ENCODE data around the gene YBEY.

The YBEY gene

GRCh38 chr21:46326110-46326703 is 40.1 kb downstream of the YBEY start:
- no peak for DNase-seq
- Histone ChIP-seq H3K9ac (ENCODE audit: low read length) (peak overlapping the region; percentile 86), H3K4me2 (ENCODE audit: low read length, poor library complexity, severe bottlenecking) (no peak overlapping the region), H2BK12ac (ENCODE audit: low read length in 2 of 2) (no peak overlapping the region), H3K23ac (ENCODE audit: low read length in 2 of 2) (no peak overlapping the region), H3K4ac (ENCODE audit: low read depth in 1 of 2, low read length in 2 of 2) (peak overlapping the region in 1 of 2 experiments; percentile 56), H4K91ac (ENCODE audit: low read length) (no peak overlapping the region), H3K79me1 (replicated peaks; ENCODE audit: low read length, poor library complexity, severe bottlenecking) (peaks cover 26% of the 10 kb centered on the region), H3K4me1 (ENCODE audit: control insufficient read depth, insufficient read depth, low read depth, low read length) (peaks cover 11% of the 10 kb centered on the region), H2BK15ac (ENCODE audit: low read depth, poor library complexity, severe bottlenecking) (no peak overlapping the region), H2BK5ac (ENCODE audit: low read depth, low read length, poor library complexity, severe bottlenecking) (no peak overlapping the region), H3K9me3 (ENCODE audit: control insufficient read depth, low read length) (no peaks in the 10 kb centered on the region), H3K14ac (ENCODE audit: low read length in 2 of 2) (no peak overlapping the region), H3K27me3 (ENCODE audit: control insufficient read depth in 1 of 2, insufficient read depth in 1 of 2, low read length in 2 of 2) (no peaks in the 10 kb centered on the region), H3K27ac (ENCODE audit: low read length, poor library complexity, severe bottlenecking) (no peak overlapping the region), H4K8ac (ENCODE audit: low read length) (no peak overlapping the region), H3K18ac (ENCODE audit: low read depth in 1 of 2, low read length in 2 of 2) (no peak overlapping the region), H2BK120ac (ENCODE audit: low read depth, low read length) (no peak overlapping the region), H3K36me3 (ENCODE audit: control insufficient read depth in 1 of 2, insufficient read depth in 2 of 2, low read depth in 1 of 2, low read length in 2 of 2) (peaks cover 14 to 38% of the 10 kb centered on the region in 2 experiments), H2AK5ac (ENCODE audit: low read length, severe bottlenecking) (no peak overlapping the region), H2AFZ (ENCODE audit: low read depth, low read length) (no peak overlapping the region), H3K4me3 (ENCODE audit: insufficient read depth in 1 of 2, low read depth in 1 of 2, low read length in 2 of 2) (peak overlapping the region in 1 of 2 experiments; percentile 80)
- WGBS: 93% methylated on average over 15 of the region's 15 CpGs

GRCh38 chr21:46327711-46328110 is 41.6 kb downstream of the YBEY start:
- Histone ChIP-seq H3K4me3 (ENCODE audit: insufficient read depth in 1 of 2, low read depth in 1 of 2, low read length in 2 of 2) (no peak overlapping the region), H3K4ac (ENCODE audit: low read depth in 1 of 2, low read length in 2 of 2) (no peak overlapping the region), H3K4me2 (ENCODE audit: low read length, poor library complexity, severe bottlenecking) (no peak overlapping the region), H3K36me3 (ENCODE audit: control insufficient read depth in 1 of 2, insufficient read depth in 2 of 2, low read depth in 1 of 2, low read length in 2 of 2) (peaks cover 16 to 45% of the 10 kb centered on the region in 2 experiments), H2AK5ac (ENCODE audit: low read length, severe bottlenecking) (no peak overlapping the region), H2BK12ac (ENCODE audit: low read length in 2 of 2) (no peak overlapping the region), H3K79me1 (replicated peaks; ENCODE audit: low read length, poor library complexity, severe bottlenecking) (peaks cover 31% of the 10 kb centered on the region), H3K23ac (ENCODE audit: low read length in 2 of 2) (no peak overlapping the region), H3K9me3 (ENCODE audit: control insufficient read depth, low read length) (no peaks in the 10 kb centered on the region), H2BK120ac (ENCODE audit: low read depth, low read length) (no peak overlapping the region), H3K18ac (ENCODE audit: low read depth in 1 of 2, low read length in 2 of 2) (no peak overlapping the region), H3K27ac (ENCODE audit: low read length, poor library complexity, severe bottlenecking) (no peak overlapping the region), H3K27me3 (ENCODE audit: control insufficient read depth in 1 of 2, insufficient read depth in 1 of 2, low read length in 2 of 2) (no peaks in the 10 kb centered on the region), H2BK15ac (ENCODE audit: low read depth, poor library complexity, severe bottlenecking) (no peak overlapping the region), H2BK5ac (ENCODE audit: low read depth, low read length, poor library complexity, severe bottlenecking) (no peak overlapping the region), H3K4me1 (ENCODE audit: control insufficient read depth, insufficient read depth, low read depth, low read length) (peaks cover 5% of the 10 kb centered on the region), H3K14ac (ENCODE audit: low read length in 2 of 2) (no peak overlapping the region), H3K9ac (ENCODE audit: low read length) (no peak overlapping the region), H4K91ac (ENCODE audit: low read length) (no peak overlapping the region), H4K8ac (ENCODE audit: low read length) (no peak overlapping the region), H2AFZ (ENCODE audit: low read depth, low read length) (no peak overlapping the region)
- DNase-seq: no peak
- 96% methylated on average over 4 of the region's 4 CpGs for WGBS

DNA sequence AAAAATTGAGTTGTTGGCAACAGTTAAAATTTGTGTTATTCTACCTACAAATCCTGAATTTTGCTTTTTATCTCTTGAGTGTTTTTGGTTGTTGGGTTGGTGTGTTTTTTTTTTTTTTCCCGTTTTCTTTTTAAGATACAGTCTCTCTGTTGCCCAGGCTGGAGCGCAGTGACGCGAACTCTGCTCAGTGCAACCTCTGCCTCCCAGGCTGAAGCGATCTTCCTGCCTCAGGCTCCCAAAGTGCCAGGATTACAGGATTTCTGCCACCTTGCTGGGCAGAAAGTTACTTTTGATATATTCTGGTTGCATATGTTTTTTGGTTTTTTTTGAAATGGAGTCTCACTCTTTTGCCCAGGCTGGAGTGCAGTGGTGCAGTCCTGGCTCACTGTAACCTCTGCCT is 42.0 kb downstream of the YBEY start:
- no peaks in the 10 kb centered on the region for H3K27me3 ChIP-seq (ENCODE audit: control insufficient read depth in 1 of 2, insufficient read depth in 1 of 2, low read length in 2 of 2)
- no peak overlapping the region for H3K23ac ChIP-seq (ENCODE audit: low read length in 2 of 2)
- no peak for DNase-seq
- no peak overlapping the region for H3K4me2 ChIP-seq (ENCODE audit: low read length, poor library complexity, severe bottlenecking)
- H3K4ac ChIP-seq (ENCODE audit: low read depth in 1 of 2, low read length in 2 of 2): no peak overlapping the region
- H2BK15ac ChIP-seq (ENCODE audit: low read depth, poor library complexity, severe bottlenecking): no peak overlapping the region
- no peak overlapping the region for H3K27ac ChIP-seq (ENCODE audit: low read length, poor library complexity, severe bottlenecking)
- H4K8ac ChIP-seq (ENCODE audit: low read length): no peak overlapping the region
- H2BK5ac ChIP-seq (ENCODE audit: low read depth, low read length, poor library complexity, severe bottlenecking): no peak overlapping the region
- no peak overlapping the region for H2BK12ac ChIP-seq (ENCODE audit: low read length in 2 of 2)
- no peaks in the 10 kb centered on the region for H3K9me3 ChIP-seq (ENCODE audit: control insufficient read depth, low read length)
- peaks cover 16 to 45% of the 10 kb centered on the region in 2 experiments for H3K36me3 ChIP-seq (ENCODE audit: control insufficient read depth in 1 of 2, insufficient read depth in 2 of 2, low read depth in 1 of 2, low read length in 2 of 2)
- no peak overlapping the region for H2AK5ac ChIP-seq (ENCODE audit: low read length, severe bottlenecking)
- WGBS: 80% methylated on average over 5 of the region's 5 CpGs
- H3K4me1 ChIP-seq (ENCODE audit: control insufficient read depth, insufficient read depth, low read depth, low read length): peaks cover 4% of the 10 kb centered on the region
- H3K9ac ChIP-seq (ENCODE audit: low read length): no peak overlapping the region
- no peak overlapping the region for H2BK120ac ChIP-seq (ENCODE audit: low read depth, low read length)
- no peak overlapping the region for H3K18ac ChIP-seq (ENCODE audit: low read depth in 1 of 2, low read length in 2 of 2)
- no peak overlapping the region for H4K91ac ChIP-seq (ENCODE audit: low read length)
- no peak overlapping the region for H3K14ac ChIP-seq (ENCODE audit: low read length in 2 of 2)
- H3K79me1 ChIP-seq (replicated peaks; ENCODE audit: low read length, poor library complexity, severe bottlenecking): peaks cover 31% of the 10 kb centered on the region
- H3K4me3 ChIP-seq (ENCODE audit: insufficient read depth in 1 of 2, low read depth in 1 of 2, low read length in 2 of 2): no peak overlapping the region
- H2AFZ ChIP-seq (ENCODE audit: low read depth, low read length): no peak overlapping the region

- Histone ChIP-seq H3K14ac (ENCODE audit: low read length in 2 of 2) (no peak overlapping the region), H3K79me1 (replicated peaks; ENCODE audit: low read length, poor library complexity, severe bottlenecking) (peaks cover 32% of the 10 kb centered on the region), H3K4ac (ENCODE audit: low read depth in 1 of 2, low read length in 2 of 2) (no peak overlapping the region), H4K91ac (ENCODE audit: low read length) (no peak overlapping the region), H3K9me3 (ENCODE audit: control insufficient read depth, low read length) (no peaks in the 10 kb centered on the region), H2AK5ac (ENCODE audit: low read length, severe bottlenecking) (no peak overlapping the region), H3K36me3 (ENCODE audit: control insufficient read depth in 1 of 2, insufficient read depth in 2 of 2, low read depth in 1 of 2, low read length in 2 of 2) (peaks cover 22 to 51% of the 10 kb centered on the region in 2 experiments), H3K27me3 (ENCODE audit: control insufficient read depth in 1 of 2, insufficient read depth in 1 of 2, low read length in 2 of 2) (no peaks in the 10 kb centered on the region), H2BK120ac (ENCODE audit: low read depth, low read length) (no peak overlapping the region), H3K18ac (ENCODE audit: low read depth in 1 of 2, low read length in 2 of 2) (no peak overlapping the region), H2BK12ac (ENCODE audit: low read length in 2 of 2) (no peak overlapping the region), H3K4me1 (ENCODE audit: control insufficient read depth, insufficient read depth, low read depth, low read length) (peaks cover 4% of the 10 kb centered on the region), H2AFZ (ENCODE audit: low read depth, low read length) (no peak overlapping the region), H4K8ac (ENCODE audit: low read length) (no peak overlapping the region), H2BK5ac (ENCODE audit: low read depth, low read length, poor library complexity, severe bottlenecking) (no peak overlapping the region), H3K4me2 (ENCODE audit: low read length, poor library complexity, severe bottlenecking) (no peak overlapping the region), H3K9ac (ENCODE audit: low read length) (no peak overlapping the region), H2BK15ac (ENCODE audit: low read depth, poor library complexity, severe bottlenecking) (no peak overlapping the region), H3K4me3 (ENCODE audit: insufficient read depth in 1 of 2, low read depth in 1 of 2, low read length in 2 of 2) (no peak overlapping the region), H3K27ac (ENCODE audit: low read length, poor library complexity, severe bottlenecking) (no peak overlapping the region), H3K23ac (ENCODE audit: low read length in 2 of 2) (no peak overlapping the region)
- DNase-seq: no peak
- WGBS: 93% methylated on average over 1 of the region's 2 CpGs
Measured at GRCh38 chr21:46329796-46330195, 43.7 kb downstream of the YBEY start.
